Breast epithelium (tissue), 4 donors: ENCODE results near the gene TRAF3. TPM values are rescaled to one million over a fixed set of nuclear protein-coding genes. Genes with fewer than 3 reads are reported as not detected.

Experiments
- DNase-seq, 2 donors: peaks; one replicate each; pipeline ENCODE4 v3.0.0-alpha.2; 2019; ENCODE audit warnings: low spot score in 2 of 2
- H3K27ac ChIP-seq, 2 donors: fragments of 200-600 bp; sonication (generic) in 1 of 2; one replicate each; pipeline ENCODE4 v1.5.1; 2016 to 2019; ENCODE audit warnings: mild to moderate bottlenecking in 1 of 2
- H3K27me3 ChIP-seq, 2 donors: fragments of 200-600 bp; sonication (generic) in 1 of 2; one replicate each; pipeline versions ENCODE4 v1.5.1 to v1.6.0; 2017 to 2019; ENCODE audit warnings: control low read depth in 1 of 2, mild to moderate bottlenecking in 1 of 2
- H3K36me3 ChIP-seq: fragments of 200-600 bp; one replicate; pipeline ENCODE4 v1.5.1; 2019
- H3K4me1 ChIP-seq, 2 donors: fragments of 200-600 bp; sonication (generic); one replicate each; pipeline ENCODE4 v1.5.1; 2016 to 2019; ENCODE audit warnings: control low read depth in 1 of 2
- H3K4me3 ChIP-seq, 3 donors: fragments of 200-600 bp; sonication (generic); 1 replicate in 2 of 3; 2 replicates in 1 of 3; pipeline ENCODE4 v1.5.1; 2016 to 2019; ENCODE audit warnings: mild to moderate bottlenecking in 3 of 3, moderate library complexity in 2 of 3
- H3K9me3 ChIP-seq, 2 donors: fragments of 200-600 bp; sonication (generic) in 1 of 2; one replicate each; pipeline ENCODE4 v1.5.1; 2016 to 2019; ENCODE audit warnings: control low read depth in 1 of 2
- POLR2A ChIP-seq: fragments of 450-650 bp; IDR thresholded peaks from one replicate; pipeline ENCODE4 v1.6.1; 2016; ENCODE audit warnings: antibody characterized with exemption, mild to moderate bottlenecking, moderate library complexity
- POLR2AphosphoS5 ChIP-seq, 3 donors: sonication (generic); formaldehyde crosslinking; IDR thresholded peaks; one replicate each; pipeline ENCODE4 v1.6.1; 2017; ENCODE audit warnings: antibody characterized with exemption in 3 of 3
- intact Hi-C: fragments of 100-400 bp; cut with DNase I; formaldehyde crosslinking; loops from one replicate; pipeline ENCODE4 v1.15.1; 2023; ENCODE audit warnings: low total_unique reads
- total RNA-seq, 3 donors: library from RNA; depleted of rRNA; stranded (reverse); fragments of >200 nt; gene quantifications; one replicate each; pipeline ENCODE4 v1.1.0, GENCODE V29; 2016
- TF ChIP-seq, protein P1 (sequence below), 3 donors: fragments of 450-650 bp; IDR thresholded peaks; one replicate each; pipeline ENCODE4 v1.5.1; 2016 to 2017; ENCODE audit warnings: antibody characterized with exemption in 3 of 3, mild to moderate bottlenecking in 3 of 3, moderate library complexity in 3 of 3

TRAF3 gene
- total RNA-seq, 3 donors from 2014 or later: 13.1 to 15.7 (median 14.6) TPM

DNA sequence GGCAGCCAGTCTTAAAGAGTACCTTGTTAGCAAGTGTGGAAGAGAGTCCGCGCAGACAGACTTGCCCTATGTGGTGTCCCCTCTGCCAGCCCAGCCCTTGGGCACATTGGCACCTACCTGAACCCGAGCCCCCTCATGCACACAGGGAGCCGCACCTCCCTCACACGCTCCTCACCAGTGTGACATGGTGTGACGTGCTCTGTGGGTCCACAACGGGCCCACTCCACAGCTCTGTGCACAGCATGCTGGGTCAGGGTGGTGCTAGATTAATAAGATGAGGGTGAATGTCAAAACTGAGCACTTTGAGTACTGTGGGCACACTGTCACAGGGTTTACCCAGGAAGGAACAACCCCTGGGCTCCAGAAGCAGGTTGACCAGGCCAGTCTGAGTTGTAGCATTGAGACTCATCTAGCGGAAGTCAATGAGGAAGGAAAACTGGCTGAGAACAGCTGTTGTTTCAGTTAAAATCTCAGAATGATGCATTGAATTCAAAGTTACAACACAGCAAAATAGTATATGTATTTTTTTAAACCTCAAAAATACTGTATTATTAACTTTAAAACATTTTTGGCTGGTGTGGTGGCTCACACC, 91.8 kb downstream of the TRAF3 start:
- intact Hi-C loops: no loop called here
- Histone ChIP-seq H3K9me3 (no peaks in the 10 kb centered on the region), H3K4me1 (no peaks in the 10 kb centered on the region), H3K4me3 (no peak overlapping the region), H3K36me3 (no peaks in the 10 kb centered on the region), H3K27ac (no peak overlapping the region), H3K27me3 (no peaks in the 10 kb centered on the region)
- no peak for DNase-seq
- TF ChIP-seq POLR2A (no peak), POLR2AphosphoS5 (IDR thresholded peaks at IDR 0.05) (no peak)
- TF ChIP-seq, protein P1, sequence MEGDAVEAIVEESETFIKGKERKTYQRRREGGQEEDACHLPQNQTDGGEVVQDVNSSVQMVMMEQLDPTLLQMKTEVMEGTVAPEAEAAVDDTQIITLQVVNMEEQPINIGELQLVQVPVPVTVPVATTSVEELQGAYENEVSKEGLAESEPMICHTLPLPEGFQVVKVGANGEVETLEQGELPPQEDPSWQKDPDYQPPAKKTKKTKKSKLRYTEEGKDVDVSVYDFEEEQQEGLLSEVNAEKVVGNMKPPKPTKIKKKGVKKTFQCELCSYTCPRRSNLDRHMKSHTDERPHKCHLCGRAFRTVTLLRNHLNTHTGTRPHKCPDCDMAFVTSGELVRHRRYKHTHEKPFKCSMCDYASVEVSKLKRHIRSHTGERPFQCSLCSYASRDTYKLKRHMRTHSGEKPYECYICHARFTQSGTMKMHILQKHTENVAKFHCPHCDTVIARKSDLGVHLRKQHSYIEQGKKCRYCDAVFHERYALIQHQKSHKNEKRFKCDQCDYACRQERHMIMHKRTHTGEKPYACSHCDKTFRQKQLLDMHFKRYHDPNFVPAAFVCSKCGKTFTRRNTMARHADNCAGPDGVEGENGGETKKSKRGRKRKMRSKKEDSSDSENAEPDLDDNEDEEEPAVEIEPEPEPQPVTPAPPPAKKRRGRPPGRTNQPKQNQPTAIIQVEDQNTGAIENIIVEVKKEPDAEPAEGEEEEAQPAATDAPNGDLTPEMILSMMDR (IDR thresholded peaks at IDR 0.05): no peak

DNA sequence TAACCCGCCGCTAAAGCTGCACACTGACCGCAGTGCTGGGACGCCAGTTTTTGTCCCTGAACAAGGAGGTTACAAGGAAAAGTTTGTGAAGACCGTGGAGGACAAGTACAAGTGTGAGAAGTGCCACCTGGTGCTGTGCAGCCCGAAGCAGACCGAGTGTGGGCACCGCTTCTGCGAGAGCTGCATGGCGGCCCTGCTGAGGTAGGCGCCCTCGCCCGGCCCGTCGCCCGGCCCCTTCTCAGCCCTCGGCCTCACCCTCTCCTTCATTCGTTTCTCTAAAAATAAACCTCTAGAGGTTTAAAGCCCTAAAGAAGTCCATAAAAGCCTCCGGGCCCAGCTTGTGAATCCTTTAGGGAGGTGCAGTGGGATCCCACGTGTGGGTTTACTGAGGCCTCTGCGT, 93.0 kb downstream of the TRAF3 start:
- no peak for DNase-seq
- intact Hi-C loops: no loop called here
- TF ChIP-seq, protein P1 (IDR thresholded peaks at IDR 0.05): no peak
- TF ChIP-seq POLR2AphosphoS5 (IDR thresholded peaks at IDR 0.05) (no peak), POLR2A (no peak)
- Histone ChIP-seq H3K4me1 (no peaks in the 10 kb centered on the region), H3K9me3 (no peaks in the 10 kb centered on the region), H3K4me3 (no peak overlapping the region), H3K27ac (no peak overlapping the region), H3K36me3 (no peaks in the 10 kb centered on the region), H3K27me3 (no peaks in the 10 kb centered on the region)

DNA sequence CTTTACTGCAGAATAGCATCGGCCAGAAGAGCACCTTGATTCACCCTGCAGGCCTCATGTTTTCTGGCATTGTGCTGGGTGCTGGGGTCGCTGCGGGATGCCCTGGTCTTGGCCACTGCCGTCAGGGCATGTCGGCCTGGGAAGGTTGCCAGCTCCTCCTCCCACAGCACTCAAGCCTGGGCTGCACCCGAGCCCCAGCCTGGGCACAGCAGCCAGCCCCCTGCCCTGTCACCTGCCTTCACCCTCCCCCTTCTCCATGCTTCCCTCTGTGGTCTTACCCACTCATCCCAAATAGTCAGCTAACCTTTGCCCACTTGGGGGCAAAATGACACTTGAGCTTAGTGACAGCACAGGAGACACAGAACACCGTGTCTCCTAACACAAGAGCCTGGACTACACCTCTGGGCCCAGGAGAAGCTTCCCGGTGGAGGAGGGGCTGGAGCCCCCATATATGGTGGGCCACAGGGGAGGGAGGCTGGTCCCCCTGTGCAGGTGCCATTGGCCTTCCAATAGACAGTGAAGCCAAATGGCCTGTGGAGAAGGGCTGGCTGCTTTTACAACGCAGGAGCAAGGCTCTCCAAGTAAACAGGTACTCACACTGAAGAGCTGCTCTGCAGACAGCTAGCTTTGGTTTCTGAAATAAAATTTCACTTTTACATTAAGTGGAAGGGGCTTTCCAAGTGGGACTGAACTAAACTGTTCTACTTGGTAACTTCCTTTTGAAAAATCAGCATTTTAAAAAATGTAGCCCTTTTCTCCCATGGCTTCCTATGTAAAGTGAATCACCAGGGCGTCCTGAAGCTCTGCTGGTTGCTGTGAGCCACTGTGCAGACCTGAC, 94.0 kb downstream of the TRAF3 start:
- H3K27ac ChIP-seq: no peak overlapping the region
- H3K36me3 ChIP-seq: no peaks in the 10 kb centered on the region
- H3K4me1 ChIP-seq: no peaks in the 10 kb centered on the region
- H3K4me3 ChIP-seq: no peak overlapping the region
- no peaks in the 10 kb centered on the region for H3K27me3 ChIP-seq
- TF ChIP-seq POLR2AphosphoS5 (IDR thresholded peaks at IDR 0.05) (no peak), POLR2A (no peak)
- TF ChIP-seq, protein P1 (IDR thresholded peaks at IDR 0.05): no peak
- DNase-seq: no peak
- H3K9me3 ChIP-seq: no peaks in the 10 kb centered on the region
- intact Hi-C loops: no loop called here

DNA sequence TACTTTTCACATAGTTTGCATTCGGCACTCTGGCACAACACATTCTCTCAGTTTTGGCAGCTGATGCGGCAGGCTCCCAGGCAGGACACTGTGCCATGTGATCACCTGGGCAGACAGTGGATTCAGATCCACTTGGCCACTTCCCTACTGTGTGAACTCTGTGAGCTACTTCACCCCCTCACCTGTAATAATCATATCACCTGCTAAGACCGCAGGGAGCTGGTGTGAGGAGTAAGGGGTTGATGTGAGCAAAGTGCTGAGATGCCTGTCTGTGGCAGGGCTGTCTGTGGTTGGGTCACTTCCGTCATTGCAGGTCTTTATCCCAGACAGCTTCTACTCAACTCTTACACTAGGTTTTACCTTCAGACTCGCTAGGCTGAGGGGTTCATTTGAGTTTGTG, 94.8 kb downstream of the TRAF3 start:
- Histone ChIP-seq H3K4me1 (no peaks in the 10 kb centered on the region), H3K9me3 (no peaks in the 10 kb centered on the region), H3K27ac (no peak overlapping the region), H3K4me3 (no peak overlapping the region), H3K27me3 (no peaks in the 10 kb centered on the region), H3K36me3 (no peaks in the 10 kb centered on the region)
- intact Hi-C loops: no loop called here
- no peak for TF ChIP-seq POLR2AphosphoS5 (IDR thresholded peaks at IDR 0.05)
- TF ChIP-seq, protein P1 (IDR thresholded peaks at IDR 0.05): no peak
- DNase-seq: no peak

DNA sequence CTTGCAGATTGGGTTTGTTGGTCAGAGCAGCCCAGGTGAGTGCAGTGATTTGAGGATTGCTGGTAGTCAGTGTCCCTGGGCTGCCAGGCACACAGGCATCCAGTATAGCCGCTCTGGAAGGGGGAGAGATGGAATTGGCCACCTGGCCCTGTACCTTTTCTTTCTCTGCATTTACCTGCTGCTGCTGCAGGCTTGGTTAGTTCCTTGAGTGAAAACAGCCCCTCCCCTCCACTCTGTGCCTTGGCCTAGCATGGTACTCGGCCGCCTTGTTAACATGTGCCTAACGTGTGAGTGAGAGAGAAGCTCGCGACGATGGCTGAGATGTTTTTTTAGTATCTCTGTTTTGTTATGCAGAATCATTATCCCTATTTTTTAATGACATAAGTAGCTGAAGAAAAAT, 95.9 kb downstream of the TRAF3 start:
- Histone ChIP-seq H3K4me1 (no peaks in the 10 kb centered on the region), H3K9me3 (no peaks in the 10 kb centered on the region), H3K27me3 (no peaks in the 10 kb centered on the region), H3K4me3 (no peak overlapping the region), H3K36me3 (no peaks in the 10 kb centered on the region), H3K27ac (no peak overlapping the region)
- no peak for TF ChIP-seq POLR2A
- TF ChIP-seq POLR2AphosphoS5 (IDR thresholded peaks at IDR 0.05): no peak
- TF ChIP-seq, protein P1 (IDR thresholded peaks at IDR 0.05): no peak
- intact Hi-C loops: no loop called here
- DNase-seq: no peak
